ENCODE results near the gene PKD2.
"Not testable (repeated sequence)": the region's sequence is repeated elsewhere in the genome, so short reads cannot be mapped to it uniquely, and the experiment has no call there.

The PKD2 gene

DNA sequence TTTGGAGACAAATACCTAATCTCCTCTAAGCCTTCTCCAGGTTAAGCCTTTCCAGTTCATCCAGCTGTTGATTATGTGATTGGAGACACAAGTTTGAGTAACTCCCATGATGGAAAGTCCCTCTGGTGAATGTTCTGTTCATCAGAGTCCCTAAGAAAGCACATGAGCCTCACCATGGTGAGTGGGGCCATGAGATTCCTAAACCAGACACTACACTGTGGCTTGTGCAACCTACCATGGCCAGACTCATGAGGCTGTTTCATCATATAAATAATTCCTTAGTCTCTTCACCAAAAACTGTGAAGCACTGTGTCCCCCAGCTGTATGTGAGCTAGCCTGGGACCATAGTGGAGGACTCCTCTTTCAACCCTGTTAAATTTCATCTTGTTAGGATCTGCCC, 14.4 kb downstream of the PKD2 start:
- Mint-ChIP-seq H3K27ac (peak overlapping the region; percentile 3 to 65 (median 59)), H3K4me1 (peaks cover 14% of the 10 kb centered on the region), H3K4me3 (no peak overlapping the region), H3K27me3 (ENCODE audit: low read depth) (peaks cover 4% of the 10 kb centered on the region), H3K9me3 (peaks cover 8% of the 10 kb centered on the region), H3K36me3 (ENCODE audit: low read depth) (peaks cover 60% of the 10 kb centered on the region)
- TF ChIP-seq, protein P1, sequence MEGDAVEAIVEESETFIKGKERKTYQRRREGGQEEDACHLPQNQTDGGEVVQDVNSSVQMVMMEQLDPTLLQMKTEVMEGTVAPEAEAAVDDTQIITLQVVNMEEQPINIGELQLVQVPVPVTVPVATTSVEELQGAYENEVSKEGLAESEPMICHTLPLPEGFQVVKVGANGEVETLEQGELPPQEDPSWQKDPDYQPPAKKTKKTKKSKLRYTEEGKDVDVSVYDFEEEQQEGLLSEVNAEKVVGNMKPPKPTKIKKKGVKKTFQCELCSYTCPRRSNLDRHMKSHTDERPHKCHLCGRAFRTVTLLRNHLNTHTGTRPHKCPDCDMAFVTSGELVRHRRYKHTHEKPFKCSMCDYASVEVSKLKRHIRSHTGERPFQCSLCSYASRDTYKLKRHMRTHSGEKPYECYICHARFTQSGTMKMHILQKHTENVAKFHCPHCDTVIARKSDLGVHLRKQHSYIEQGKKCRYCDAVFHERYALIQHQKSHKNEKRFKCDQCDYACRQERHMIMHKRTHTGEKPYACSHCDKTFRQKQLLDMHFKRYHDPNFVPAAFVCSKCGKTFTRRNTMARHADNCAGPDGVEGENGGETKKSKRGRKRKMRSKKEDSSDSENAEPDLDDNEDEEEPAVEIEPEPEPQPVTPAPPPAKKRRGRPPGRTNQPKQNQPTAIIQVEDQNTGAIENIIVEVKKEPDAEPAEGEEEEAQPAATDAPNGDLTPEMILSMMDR (IDR thresholded peaks at IDR 0.05; ENCODE audit: unreplicated experiment in 3 of 3), result no peak

DNA sequence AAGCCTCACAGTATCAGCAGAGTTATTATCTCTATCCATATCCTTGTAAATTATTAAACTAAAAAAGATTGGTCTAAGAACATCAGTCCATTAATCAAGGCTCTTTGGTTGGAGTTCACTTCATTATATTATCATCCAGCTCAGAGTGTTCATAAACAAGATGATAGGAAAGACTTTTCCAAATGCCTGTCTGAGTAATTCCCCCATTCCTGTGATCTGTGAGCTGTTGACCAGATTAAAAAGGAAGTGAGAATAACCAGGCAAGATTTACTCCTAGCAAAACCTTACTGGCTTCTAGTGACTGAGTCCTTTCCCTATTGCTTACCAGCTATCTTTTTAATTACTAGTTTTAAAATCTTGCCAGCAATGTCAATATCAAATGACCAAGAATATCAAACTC, 14.9 kb downstream of the PKD2 start:
- H3K27ac Mint-ChIP-seq, result peak overlapping the region in 2 of 3 experiments; percentile 3 to 65
- no peak overlapping the region for H3K4me3 Mint-ChIP-seq
- peaks cover 16% of the 10 kb centered on the region for H3K4me1 Mint-ChIP-seq
- TF ChIP-seq, protein P1 (IDR thresholded peaks at IDR 0.05; ENCODE audit: unreplicated experiment in 3 of 3), result no peak
- H3K27me3 Mint-ChIP-seq (ENCODE audit: low read depth), result peaks cover 4% of the 10 kb centered on the region
- peaks cover 8% of the 10 kb centered on the region for H3K9me3 Mint-ChIP-seq
- peaks cover 65% of the 10 kb centered on the region for H3K36me3 Mint-ChIP-seq (ENCODE audit: low read depth)

DNA sequence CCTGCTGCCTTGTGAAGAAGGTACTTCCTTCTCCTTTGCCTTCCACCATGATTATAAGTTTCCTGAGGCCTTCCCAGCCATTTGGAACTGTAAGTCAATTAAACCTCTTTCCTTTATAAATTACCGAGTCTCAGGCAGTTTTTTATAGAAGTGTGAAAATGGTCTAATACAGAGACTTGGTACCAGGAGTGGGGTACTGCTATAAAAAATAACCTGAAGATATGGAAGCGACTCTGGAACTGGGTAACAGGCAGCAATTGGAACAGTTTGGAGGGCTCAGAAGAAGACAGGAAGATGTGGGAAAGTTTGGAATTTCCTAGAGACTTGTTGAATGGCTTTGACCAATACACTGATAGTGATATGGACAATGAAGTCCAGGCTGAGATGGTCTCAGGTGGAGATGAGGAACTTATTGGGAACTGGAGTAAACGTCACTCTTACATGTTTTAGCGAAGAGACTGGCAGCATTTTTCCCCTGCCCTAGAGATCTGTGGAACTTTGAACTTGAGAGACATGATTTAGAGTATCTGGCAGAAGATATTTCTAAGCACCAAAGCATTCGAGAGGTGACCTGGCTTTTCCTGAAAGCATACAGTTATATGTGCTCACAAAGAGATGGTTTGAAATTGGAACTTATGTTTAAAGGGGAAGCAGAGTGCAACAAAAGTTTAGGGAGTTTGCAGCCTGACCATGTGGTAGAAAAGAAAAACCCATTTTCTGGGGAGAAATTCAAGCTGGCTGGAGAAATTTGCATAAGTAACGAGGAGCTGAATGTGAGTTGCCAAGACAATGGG, 18.6 kb downstream of the PKD2 start:
- H3K4me3 Mint-ChIP-seq; H3K27me3 Mint-ChIP-seq (ENCODE audit: low read depth); H3K27ac Mint-ChIP-seq: not testable (repeated sequence)
- peaks cover 22% of the 10 kb centered on the region for H3K4me1 Mint-ChIP-seq
- H3K36me3 Mint-ChIP-seq (ENCODE audit: low read depth), result peaks cover 82% of the 10 kb centered on the region
- H3K9me3 Mint-ChIP-seq, result peaks cover 12% of the 10 kb centered on the region

DNA sequence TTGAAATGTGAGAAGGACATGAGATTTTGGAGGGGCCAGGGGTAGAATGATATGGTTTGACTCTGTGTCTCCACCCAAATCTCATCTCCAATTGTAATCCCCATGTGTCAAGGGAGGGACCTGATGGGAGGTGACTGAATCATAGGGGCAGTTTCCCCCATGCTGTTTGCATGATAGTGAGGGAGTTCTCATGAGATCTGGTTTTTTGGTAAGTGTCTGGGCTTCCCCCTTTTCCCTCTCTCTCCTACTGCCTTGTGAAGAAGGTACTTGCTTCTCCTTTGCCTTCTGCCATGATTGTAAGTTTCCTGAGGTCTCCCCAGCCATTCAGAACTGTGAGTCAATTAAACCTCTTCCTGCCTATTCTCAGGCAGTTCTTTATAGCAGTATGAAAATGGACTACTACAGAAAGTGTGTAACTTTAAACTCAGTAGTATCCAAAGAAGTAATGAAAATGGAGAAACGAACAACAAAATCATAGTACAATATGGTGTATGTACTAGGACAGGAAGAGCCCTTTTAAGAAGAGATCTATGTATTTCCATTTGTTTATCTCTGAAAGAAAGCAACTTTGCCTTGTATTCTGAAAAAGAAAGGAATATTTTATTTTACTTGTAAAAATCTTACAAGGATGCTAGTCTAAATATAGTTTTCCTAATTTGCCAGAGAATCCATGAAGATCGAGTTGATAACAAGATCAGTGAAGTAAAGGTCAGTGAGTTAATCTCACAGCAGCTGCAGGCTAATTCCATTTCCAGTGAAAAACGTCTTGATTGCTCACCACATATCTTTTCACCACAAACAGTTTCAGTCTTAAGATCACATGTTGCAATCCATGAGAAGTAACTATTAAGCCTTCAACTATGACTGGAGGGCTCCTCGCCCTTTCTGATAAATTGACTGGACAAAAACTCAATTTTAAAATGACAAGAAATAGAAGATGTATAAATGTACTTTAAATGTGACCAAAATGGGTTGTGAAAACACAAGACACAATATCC, 20.5 kb downstream of the PKD2 start:
- peak overlapping the region; percentile 7 to 37 (median 27) for H3K27ac Mint-ChIP-seq
- TF ChIP-seq, protein P1 (IDR thresholded peaks at IDR 0.05; ENCODE audit: unreplicated experiment in 3 of 3), result no peak
- peaks cover 71% of the 10 kb centered on the region for H3K36me3 Mint-ChIP-seq (ENCODE audit: low read depth)
- H3K27me3 Mint-ChIP-seq (ENCODE audit: low read depth), result peaks cover 4% of the 10 kb centered on the region
- H3K4me1 Mint-ChIP-seq, result peaks cover 22% of the 10 kb centered on the region
- H3K4me3 Mint-ChIP-seq, result no peak overlapping the region
- H3K9me3 Mint-ChIP-seq, result peaks cover 12% of the 10 kb centered on the region

DNA sequence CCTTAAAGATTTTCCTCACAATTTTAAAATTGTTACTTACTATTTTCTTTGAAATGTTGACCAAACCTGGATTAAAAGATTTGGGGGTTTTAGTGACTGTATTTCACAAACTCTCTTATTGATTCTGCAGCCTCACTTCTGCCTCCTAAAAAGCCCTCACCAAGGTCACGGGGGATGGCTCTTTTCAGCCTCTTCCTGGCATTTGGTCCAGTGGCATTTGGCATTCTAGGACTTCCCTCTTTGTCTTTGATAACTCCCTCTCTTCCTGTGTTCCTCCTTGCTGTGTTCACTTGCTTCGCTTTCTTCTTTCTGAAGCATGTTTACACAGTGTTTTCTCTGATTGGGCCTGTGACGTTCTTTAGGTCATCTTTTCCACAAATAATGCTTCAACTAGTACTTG, 21.5 kb downstream of the PKD2 start:
- H3K36me3 Mint-ChIP-seq (ENCODE audit: low read depth), result peaks cover 64% of the 10 kb centered on the region
- peaks cover 4% of the 10 kb centered on the region for H3K27me3 Mint-ChIP-seq (ENCODE audit: low read depth)
- no peak overlapping the region for H3K27ac Mint-ChIP-seq
- no peak overlapping the region for H3K4me3 Mint-ChIP-seq
- H3K9me3 Mint-ChIP-seq, result peaks cover 12% of the 10 kb centered on the region
- TF ChIP-seq, protein P1 (IDR thresholded peaks at IDR 0.05; ENCODE audit: unreplicated experiment in 3 of 3), result no peak
- H3K4me1 Mint-ChIP-seq, result peaks cover 22% of the 10 kb centered on the region

DNA sequence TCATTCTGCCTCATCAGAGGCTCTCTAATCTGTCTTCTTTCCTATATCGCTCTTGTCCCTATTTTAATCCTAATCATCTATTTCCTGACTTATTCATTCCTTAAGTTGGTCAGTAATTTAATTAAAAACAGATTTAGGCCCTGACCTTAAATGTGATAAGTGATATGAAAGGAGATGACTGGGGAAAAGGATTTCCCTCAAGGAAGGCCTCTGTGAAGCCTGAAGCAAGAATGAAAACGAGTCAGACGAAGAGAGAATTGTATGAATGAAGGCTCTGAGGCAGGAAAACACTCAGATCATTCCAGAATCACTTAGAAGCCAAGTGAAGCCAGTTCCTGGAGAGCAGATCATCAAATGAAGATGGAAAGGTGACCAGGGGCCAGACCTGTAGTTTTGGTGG, 22.1 kb downstream of the PKD2 start:
- Mint-ChIP-seq H3K36me3 (ENCODE audit: low read depth) (peaks cover 58% of the 10 kb centered on the region), H3K27ac (no peak overlapping the region), H3K4me1 (peaks cover 22% of the 10 kb centered on the region), H3K9me3 (peaks cover 12% of the 10 kb centered on the region), H3K27me3 (ENCODE audit: low read depth) (peaks cover 4% of the 10 kb centered on the region), H3K4me3 (no peak overlapping the region)
- TF ChIP-seq, protein P1 (IDR thresholded peaks at IDR 0.05; ENCODE audit: unreplicated experiment in 3 of 3), result no peak
